ENCODE results near the gene EPB41L5. TPM values are rescaled to one million over a fixed set of nuclear protein-coding genes. Genes with fewer than 3 reads are reported as not detected.
"Not testable (repeated sequence)": the region's sequence is repeated elsewhere in the genome, so short reads cannot be mapped to it uniquely, and the experiment has no call there.

EPB41L5 gene
- total RNA-seq, 1 experiment from 2014 or later, result 25.4 TPM

DNA sequence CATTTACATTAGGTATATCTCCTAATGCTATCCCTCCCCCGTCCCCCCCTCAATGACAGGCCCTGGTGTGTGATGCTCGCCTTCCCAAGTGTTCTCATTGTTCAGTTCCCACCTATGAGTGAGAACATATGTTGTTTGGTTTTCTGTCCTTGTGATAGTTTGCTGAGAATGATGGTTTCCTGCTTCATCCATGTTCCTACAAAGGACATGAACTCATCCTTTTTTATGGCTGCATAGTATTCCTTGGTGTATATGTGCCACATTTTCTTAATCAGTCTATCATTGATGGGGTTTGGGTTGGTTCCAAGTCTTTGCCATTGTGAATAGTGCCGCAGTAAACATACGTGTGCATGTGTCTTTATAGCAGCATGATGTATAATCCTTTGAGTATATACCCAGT, 32.9 kb downstream of the EPB41L5 start:
- DNase-seq; H3K36me3 ChIP-seq (replicated peaks; ENCODE audit: control insufficient read depth, insufficient read depth, low read length); H3K4me3 ChIP-seq (ENCODE audit: insufficient read depth, low read depth, low read length); H3K27me3 ChIP-seq (ENCODE audit: control insufficient read depth, insufficient read depth, low read length): not testable (repeated sequence)

DNA sequence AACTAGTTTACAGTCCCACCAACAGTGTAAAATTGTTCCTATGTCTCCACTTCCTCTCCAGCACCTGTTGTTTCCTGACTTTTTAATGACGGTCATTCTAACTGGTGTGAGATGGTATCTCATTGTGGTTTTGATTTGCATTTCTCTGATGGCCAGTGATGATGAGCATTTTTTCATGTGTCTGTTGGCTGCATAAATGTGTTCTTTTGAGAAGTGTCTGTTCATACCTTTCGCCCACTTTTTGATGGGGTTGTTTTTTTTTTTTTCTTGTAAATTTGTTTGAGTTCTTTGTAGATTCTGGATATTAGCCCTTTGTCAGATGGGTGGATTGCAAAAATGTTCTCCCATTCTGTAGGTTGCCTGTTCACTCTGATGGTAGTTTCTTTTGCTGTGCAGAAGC, 33.4 kb downstream of the EPB41L5 start:
- DNase-seq; H3K27me3 ChIP-seq (ENCODE audit: control insufficient read depth, insufficient read depth, low read length); H3K4me3 ChIP-seq (ENCODE audit: insufficient read depth, low read depth, low read length); H3K36me3 ChIP-seq (replicated peaks; ENCODE audit: control insufficient read depth, insufficient read depth, low read length): not testable (repeated sequence)

DNA sequence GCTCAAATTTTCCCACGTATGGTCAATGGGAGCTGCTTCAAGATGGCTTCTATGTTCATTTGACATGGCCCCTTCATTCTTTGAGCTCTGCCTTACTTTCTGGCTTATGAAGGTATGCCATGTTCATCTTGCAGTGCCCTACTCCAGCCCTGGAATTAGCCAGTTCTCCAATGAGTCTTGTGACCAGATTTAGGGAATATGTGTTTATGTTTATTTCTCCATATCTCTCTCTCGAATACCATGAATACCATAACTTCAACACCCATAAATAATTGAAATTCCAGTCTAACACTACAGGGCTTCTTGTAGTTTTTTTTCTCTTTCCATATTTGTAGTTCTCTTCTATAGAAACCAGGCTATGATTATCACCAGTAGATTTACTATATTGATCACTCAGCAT, 39.7 kb downstream of the EPB41L5 start:
- no peak for DNase-seq
- no peaks in the 10 kb centered on the region for H3K27me3 ChIP-seq (ENCODE audit: control insufficient read depth, insufficient read depth, low read length)
- no peaks in the 10 kb centered on the region for H3K36me3 ChIP-seq (replicated peaks; ENCODE audit: control insufficient read depth, insufficient read depth, low read length)
- H3K4me3 ChIP-seq (ENCODE audit: insufficient read depth, low read depth, low read length), result no peak overlapping the region

DNA sequence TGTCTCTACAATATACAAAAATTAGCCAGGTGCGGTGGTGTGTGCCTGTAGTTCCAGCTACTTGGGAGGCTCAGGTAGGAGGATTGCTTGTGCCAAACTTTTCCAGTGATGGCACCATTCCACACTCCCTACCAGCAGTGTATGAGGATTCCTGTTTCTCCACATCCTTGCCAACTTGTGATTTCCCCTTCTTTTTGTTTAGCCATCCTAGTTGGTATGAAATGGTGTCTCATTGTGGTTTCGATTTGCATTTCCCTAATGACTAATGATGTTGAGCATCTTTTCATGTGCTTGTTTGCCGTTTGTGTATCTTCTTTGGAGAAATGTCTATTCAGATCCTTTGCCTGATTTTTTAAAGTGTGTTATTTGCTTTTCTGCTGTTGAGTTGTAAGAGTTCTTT, 41.0 kb downstream of the EPB41L5 start:
- Histone ChIP-seq H3K4me3 (ENCODE audit: insufficient read depth, low read depth, low read length) (no peak overlapping the region), H3K36me3 (replicated peaks; ENCODE audit: control insufficient read depth, insufficient read depth, low read length) (no peaks in the 10 kb centered on the region), H3K27me3 (ENCODE audit: control insufficient read depth, insufficient read depth, low read length) (no peaks in the 10 kb centered on the region)
- no peak for DNase-seq

DNA sequence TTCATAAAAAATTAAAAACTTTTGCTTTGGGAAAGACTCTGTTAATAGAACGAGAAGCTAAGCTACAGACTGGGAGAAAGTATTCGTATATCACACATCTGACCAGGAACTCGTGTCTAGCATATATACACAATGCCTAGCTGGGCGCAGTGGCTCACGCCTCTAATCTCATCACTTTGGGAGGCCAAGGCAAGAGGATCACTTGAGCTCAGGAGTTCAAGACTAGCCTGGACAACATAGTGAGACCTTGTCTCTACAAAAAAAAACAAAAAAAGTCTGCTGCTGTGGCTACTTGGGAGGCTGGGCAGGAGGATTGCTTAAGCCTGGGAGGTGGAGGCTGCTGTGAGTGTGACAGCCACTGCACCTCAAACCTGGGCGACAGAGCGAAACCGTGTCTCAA, 46.6 kb downstream of the EPB41L5 start:
- no peak for DNase-seq
- H3K27me3 ChIP-seq (ENCODE audit: control insufficient read depth, insufficient read depth, low read length), result no peaks in the 10 kb centered on the region

DNA sequence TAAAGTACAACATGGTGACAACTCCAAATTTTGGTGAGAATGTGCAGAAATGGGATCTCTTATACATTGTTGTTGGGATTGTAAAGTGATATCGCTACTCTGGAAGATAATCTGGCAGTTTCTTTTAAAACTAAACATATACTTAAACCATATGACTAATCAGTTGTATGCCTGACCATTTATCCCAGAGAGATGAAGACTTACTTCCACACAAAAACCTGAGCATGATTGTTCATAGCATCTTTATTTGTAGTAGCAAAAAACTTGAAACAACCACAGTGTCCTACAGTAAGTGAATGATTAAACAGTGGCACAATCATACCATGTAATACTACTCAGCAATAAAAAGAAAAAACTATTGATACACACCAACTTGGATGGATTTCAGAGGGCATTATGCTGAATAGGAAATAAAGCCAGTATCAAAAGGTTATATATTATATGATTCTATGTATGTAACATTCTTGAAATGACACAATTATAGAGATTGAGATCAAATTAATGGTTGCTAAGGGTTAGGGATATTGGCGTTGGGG, 47.3 kb downstream of the EPB41L5 start:
- H3K27me3 ChIP-seq (ENCODE audit: control insufficient read depth, insufficient read depth, low read length), result no peaks in the 10 kb centered on the region
- DNase-seq, result no peak
- H3K36me3 ChIP-seq (replicated peaks; ENCODE audit: control insufficient read depth, insufficient read depth, low read length), result no peaks in the 10 kb centered on the region
- H3K4me3 ChIP-seq (ENCODE audit: insufficient read depth, low read depth, low read length), result no peak overlapping the region

More for the DNA sequence above, 46.6 kb downstream of the EPB41L5 start:
- Histone ChIP-seq H3K36me3 (replicated peaks; ENCODE audit: control insufficient read depth, insufficient read depth, low read length) (no peaks in the 10 kb centered on the region), H3K4me3 (ENCODE audit: insufficient read depth, low read depth, low read length) (no peak overlapping the region)

DNA sequence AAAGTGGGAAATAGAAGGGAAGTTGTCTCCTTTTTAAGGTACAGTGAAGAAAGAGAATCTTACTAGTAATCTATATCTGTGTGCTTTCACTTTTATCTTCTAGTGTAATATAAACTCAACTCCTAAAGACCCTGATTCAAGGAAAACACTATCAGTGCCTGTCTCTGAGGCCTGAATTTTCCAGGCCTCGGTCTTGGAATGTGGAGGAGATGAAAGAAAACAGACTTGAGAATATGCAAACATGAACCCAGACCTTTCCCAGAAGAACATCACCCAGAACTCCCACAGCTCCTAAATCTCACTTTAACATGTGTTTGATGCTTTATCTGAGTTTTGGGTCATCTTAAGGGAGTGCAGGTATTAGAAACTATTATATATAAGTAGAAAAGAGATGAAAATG, 51.8 kb downstream of the EPB41L5 start:
- no peaks in the 10 kb centered on the region; the same call in 1 of the 2 replicates for H3K36me3 ChIP-seq (replicated peaks; ENCODE audit: control insufficient read depth, insufficient read depth, low read length)
- H3K27me3 ChIP-seq (ENCODE audit: control insufficient read depth, insufficient read depth, low read length), result no peaks in the 10 kb centered on the region
- H3K4me3 ChIP-seq (ENCODE audit: insufficient read depth, low read depth, low read length), result no peak overlapping the region
- DNase-seq, result no peak

DNA sequence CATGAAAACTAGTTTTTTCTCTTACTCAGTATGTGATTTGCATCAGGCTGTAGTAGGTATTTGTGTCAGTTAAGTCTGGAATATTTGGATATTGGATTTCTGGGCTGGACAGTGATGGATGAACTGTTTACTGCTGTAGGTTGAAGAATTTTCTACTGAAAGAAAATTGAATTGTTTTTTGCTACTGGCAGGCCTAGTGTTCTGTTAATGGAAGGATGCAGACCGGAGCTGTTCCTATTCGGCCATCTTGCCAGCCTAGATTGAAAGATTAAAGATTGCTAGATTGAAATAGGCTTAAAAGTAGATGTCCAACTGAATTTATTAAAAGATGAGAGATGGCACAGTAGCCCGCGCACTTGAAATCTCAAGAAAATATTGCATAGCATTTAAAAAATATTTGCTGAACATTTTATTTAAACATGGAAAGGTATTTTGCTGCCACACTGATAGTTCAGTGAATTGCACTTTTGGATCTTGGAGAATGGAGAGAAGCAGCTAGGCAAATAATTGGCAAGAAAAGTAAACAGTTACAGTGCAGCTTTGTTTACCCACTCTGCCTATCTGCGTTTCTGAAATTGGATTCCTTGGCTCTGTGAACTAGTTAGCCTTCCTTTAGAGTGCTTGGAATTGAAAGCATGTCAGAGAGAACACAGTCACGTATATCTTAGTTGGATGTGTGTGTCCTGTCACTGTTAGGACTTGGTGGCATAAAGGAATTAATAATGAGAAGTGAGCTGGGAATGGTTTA, 54.1 kb downstream of the EPB41L5 start:
- DNase-seq, result no peak
- no peaks in the 10 kb centered on the region for H3K27me3 ChIP-seq (ENCODE audit: control insufficient read depth, insufficient read depth, low read length)
- no peaks in the 10 kb centered on the region; the same call in 1 of the 2 replicates for H3K36me3 ChIP-seq (replicated peaks; ENCODE audit: control insufficient read depth, insufficient read depth, low read length)
- H3K4me3 ChIP-seq (ENCODE audit: insufficient read depth, low read depth, low read length), result no peak overlapping the region

DNA sequence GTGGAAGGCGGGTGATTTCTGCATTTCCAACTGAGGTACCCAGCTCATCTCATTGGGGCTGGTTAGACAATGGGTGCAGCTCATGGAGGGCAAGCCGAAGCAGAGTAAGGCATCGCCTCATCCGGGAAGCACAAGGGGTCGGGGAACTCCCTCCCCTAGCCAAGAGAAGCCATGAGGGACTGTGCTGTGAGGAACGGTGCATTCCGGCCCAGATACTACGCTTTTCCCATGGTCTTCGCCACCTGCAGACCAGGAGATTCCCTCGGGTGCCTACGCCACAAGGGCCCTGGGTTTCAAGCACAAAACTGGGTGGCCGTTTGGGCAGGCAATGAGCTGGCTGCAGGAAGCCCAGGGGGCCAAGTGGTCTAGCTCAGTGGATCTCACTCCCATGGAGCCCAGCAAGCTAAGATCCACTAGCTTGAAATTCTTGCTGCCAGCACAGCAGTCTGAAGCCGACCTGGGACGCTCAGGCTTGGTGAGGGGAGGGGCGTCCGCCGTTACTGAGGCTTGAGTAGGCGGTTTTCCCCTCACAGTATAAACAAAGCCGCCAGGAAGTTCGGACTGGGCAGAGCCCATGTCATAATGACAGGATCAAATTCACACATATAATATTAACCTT, 55.3 kb downstream of the EPB41L5 start:
- H3K36me3 ChIP-seq (replicated peaks; ENCODE audit: control insufficient read depth, insufficient read depth, low read length), result not testable (repeated sequence)

DNA sequence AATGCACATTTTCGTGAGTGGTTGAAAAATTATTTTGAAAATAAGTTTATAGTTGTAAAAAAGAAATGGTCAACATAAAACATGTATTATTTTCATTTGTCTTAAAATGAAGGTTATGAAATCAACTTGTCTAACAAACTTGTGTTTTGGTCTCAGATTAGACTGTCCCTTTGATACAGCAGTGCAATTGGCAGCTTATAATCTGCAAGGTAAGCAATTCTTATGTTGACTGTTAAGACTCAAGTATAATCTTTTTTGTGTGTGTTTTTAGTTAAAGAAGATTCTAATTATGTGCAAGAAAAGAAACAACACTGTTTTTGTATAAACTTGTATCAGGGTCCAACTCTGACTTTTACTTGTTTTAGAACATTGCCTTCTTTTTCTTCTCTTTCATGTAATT, 62.7 kb downstream of the EPB41L5 start:
- no peak for DNase-seq
- Histone ChIP-seq H3K4me3 (ENCODE audit: insufficient read depth, low read depth, low read length) (no peak overlapping the region), H3K36me3 (replicated peaks; ENCODE audit: control insufficient read depth, insufficient read depth, low read length) (no peaks in the 10 kb centered on the region; the same call in 1 of the 2 replicates), H3K27me3 (ENCODE audit: control insufficient read depth, insufficient read depth, low read length) (no peaks in the 10 kb centered on the region)

More for the DNA sequence above, 55.3 kb downstream of the EPB41L5 start:
- DNase-seq; H3K4me3 ChIP-seq (ENCODE audit: insufficient read depth, low read depth, low read length); H3K27me3 ChIP-seq (ENCODE audit: control insufficient read depth, insufficient read depth, low read length): not testable (repeated sequence)

DNA sequence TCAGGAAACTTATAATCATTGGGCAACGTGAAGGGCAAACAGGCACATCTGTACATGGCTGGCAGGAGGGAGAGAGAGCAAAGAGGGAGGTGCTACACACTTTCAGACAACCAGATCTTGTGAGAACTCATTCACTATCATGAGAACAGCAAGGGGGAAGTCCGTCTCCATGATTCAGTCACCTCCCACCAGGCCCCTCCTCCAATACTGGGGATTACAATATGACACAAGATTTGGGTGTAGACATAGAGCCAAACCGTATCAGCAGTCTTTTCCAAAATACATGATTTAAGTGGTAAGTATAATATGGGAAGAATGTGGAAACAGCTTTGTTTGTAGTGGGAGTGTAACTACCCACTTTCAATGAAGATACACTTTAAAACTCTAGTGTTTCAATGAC, 65.0 kb downstream of the EPB41L5 start:
- Histone ChIP-seq H3K27me3 (ENCODE audit: control insufficient read depth, insufficient read depth, low read length) (no peaks in the 10 kb centered on the region), H3K36me3 (replicated peaks; ENCODE audit: control insufficient read depth, insufficient read depth, low read length) (no peaks in the 10 kb centered on the region; the same call in 1 of the 2 replicates), H3K4me3 (ENCODE audit: insufficient read depth, low read depth, low read length) (no peak overlapping the region)
- no peak for DNase-seq

DNA sequence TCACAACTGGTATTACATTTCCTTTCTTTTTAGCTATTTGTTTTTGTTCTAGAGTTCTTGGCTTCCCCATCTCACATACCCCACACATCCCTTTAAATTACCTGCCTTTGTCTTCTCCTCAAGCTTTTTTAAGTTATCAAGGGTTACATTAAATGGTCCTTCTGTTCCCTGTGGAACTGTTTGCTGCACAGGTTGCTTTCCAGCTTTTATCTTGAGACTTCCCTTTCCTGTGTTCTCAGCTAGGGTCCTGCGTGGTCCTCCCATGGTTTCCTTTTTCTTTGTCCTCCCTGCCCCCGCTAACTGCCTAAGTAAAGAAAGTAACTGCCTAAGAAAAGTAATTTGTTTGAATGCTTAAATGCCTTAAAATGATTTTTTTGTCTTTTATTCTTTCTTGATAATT, 66.8 kb downstream of the EPB41L5 start:
- no peaks in the 10 kb centered on the region; the same call in 1 of the 2 replicates for H3K36me3 ChIP-seq (replicated peaks; ENCODE audit: control insufficient read depth, insufficient read depth, low read length)
- no peak overlapping the region for H3K4me3 ChIP-seq (ENCODE audit: insufficient read depth, low read depth, low read length)
- H3K27me3 ChIP-seq (ENCODE audit: control insufficient read depth, insufficient read depth, low read length), result no peaks in the 10 kb centered on the region
- no peak for DNase-seq

DNA sequence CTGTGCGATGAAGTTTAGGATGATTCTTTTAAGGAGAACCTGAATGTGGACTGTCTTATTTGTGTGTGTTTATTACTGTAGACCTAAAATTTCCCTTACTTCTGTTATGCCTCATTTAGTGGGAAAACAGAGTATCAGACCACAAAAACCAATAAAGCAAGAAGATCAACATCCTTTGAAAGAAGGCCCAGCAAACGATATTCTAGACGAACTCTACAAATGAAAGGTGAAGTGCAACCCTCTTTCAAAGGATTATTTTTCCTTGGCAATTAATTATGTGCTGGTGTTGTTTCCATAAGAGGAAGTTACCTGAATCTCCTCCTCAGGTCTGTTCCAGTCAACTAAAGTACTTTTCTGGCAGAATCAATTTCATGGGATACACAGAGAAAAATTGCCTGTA, 78.6 kb downstream of the EPB41L5 start:
- DNase-seq, result no peak
- Histone ChIP-seq H3K4me3 (ENCODE audit: insufficient read depth, low read depth, low read length) (no peak overlapping the region), H3K27me3 (ENCODE audit: control insufficient read depth, insufficient read depth, low read length) (no peaks in the 10 kb centered on the region), H3K36me3 (replicated peaks; ENCODE audit: control insufficient read depth, insufficient read depth, low read length) (no peaks in the 10 kb centered on the region)

DNA sequence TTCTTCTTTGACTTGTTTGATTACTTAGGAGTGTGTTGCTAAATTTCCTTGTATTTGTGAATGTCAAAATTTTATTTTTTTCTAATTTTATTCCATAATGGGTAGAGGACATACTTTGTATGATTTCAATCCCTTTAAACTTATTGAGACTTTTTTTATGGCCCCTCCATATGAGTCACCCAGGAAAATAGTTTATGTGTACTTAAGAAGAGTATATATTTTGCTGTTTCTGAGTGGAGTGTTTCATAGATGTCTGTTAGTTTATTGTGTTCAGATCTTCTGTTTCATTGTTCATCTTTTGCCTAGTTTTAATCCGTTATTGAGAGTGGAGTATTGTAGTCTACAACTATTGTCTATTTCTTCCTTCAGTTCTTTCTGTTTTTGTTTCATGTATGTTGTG, 81.9 kb downstream of the EPB41L5 start:
- Histone ChIP-seq H3K27me3 (ENCODE audit: control insufficient read depth, insufficient read depth, low read length) (no peaks in the 10 kb centered on the region), H3K4me3 (ENCODE audit: insufficient read depth, low read depth, low read length) (no peak overlapping the region), H3K36me3 (replicated peaks; ENCODE audit: control insufficient read depth, insufficient read depth, low read length) (no peaks in the 10 kb centered on the region)
- no peak for DNase-seq

DNA sequence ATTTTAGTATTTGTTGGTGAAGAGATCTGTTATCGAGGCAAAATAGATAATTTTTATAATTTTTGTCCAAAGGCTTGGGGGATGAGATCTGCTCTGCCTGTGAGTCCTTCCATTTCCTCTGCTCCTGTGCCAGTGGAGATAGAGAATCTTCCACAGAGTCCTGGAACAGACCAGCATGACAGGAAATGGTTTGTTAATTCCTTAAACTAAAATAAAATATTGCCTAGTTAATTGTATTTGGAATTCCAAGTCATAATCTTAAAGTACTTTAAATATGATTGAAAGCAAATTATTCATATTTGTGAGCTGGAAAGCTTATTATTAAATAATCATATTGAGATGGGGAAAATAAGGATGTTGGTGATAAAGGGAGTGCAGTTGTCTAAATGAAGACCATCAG, 87.8 kb downstream of the EPB41L5 start:
- Histone ChIP-seq H3K36me3 (replicated peaks; ENCODE audit: control insufficient read depth, insufficient read depth, low read length) (no peaks in the 10 kb centered on the region), H3K4me3 (ENCODE audit: insufficient read depth, low read depth, low read length) (no peak overlapping the region), H3K27me3 (ENCODE audit: control insufficient read depth, insufficient read depth, low read length) (no peaks in the 10 kb centered on the region)
- no peak for DNase-seq
